ENCODE measurements around the gene CSF2RB. TPM values are rescaled to one million over a fixed set of nuclear protein-coding genes. Genes with fewer than 3 reads are reported as not detected.

Gene CSF2RB
- total RNA-seq, 4 donors from 2014 or later, result 1.2 to 9.7 (median 6.0) TPM

GRCh38 chr22:36953239-36954080 is 40.0 kb downstream of the CSF2RB start:
- 76% methylated on average over 13 of the region's 13 CpGs; no CpG with 5 or more reads in 1 of the 2 donors for WGBS, 2 donors (ENCODE audit: low coverage in 1 of 2)
- in situ Hi-C loops (cut with MboI; ENCODE audit: low pct_ligation_motif_present in 1 of 4, low pct_unique_long_range_greater_than_20kb in 1 of 4, low sequenced_read_pairs in 3 of 4), result no loop called here

GRCh38 chr22:36954251-36955014 is 41.0 kb downstream of the CSF2RB start:
- in situ Hi-C loops (cut with MboI; ENCODE audit: low pct_ligation_motif_present in 1 of 4, low pct_unique_long_range_greater_than_20kb in 1 of 4, low sequenced_read_pairs in 3 of 4) (no loop called here), intact Hi-C loops (cut with DNase I; ENCODE audit: low total_unique reads) (no loop called here)
- no peaks in the 10 kb centered on the region for H3K4me1 ChIP-seq
- H3K36me3 ChIP-seq, result no peaks in the 10 kb centered on the region
- H3K4me3 ChIP-seq, result no peak overlapping the region
- H3K27me3 ChIP-seq, result no peaks in the 10 kb centered on the region
- 49 to 52% methylated on average over 3 to 10 of the region's 10 CpGs for WGBS, 2 donors (ENCODE audit: low coverage in 1 of 2)
- no peak overlapping the region for H3K27ac ChIP-seq
- DNase-seq, result no peak
- no peaks in the 10 kb centered on the region for H3K9me3 ChIP-seq
- TF ChIP-seq CTCF (IDR thresholded peaks at IDR 0.05), result no peak
- no peak for TF ChIP-seq EP300 (IDR thresholded peaks at IDR 0.05; ENCODE audit: low read depth)
- TF ChIP-seq POLR2AphosphoS5 (IDR thresholded peaks at IDR 0.05), result no peak
- TF ChIP-seq POLR2A (IDR thresholded peaks at IDR 0.05), result no peak

More at GRCh38 chr22:36953239-36954080, 40.0 kb downstream of the CSF2RB start:
- no peak overlapping the region for H3K27ac ChIP-seq
- no peak overlapping the region for H3K4me3 ChIP-seq
- TF ChIP-seq CTCF (IDR thresholded peaks at IDR 0.05) (no peak), POLR2AphosphoS5 (IDR thresholded peaks at IDR 0.05) (no peak), EP300 (IDR thresholded peaks at IDR 0.05; ENCODE audit: low read depth) (no peak), POLR2A (IDR thresholded peaks at IDR 0.05) (no peak)
- intact Hi-C loops (cut with DNase I; ENCODE audit: low total_unique reads), result no loop called here
- H3K36me3 ChIP-seq, result no peaks in the 10 kb centered on the region
- H3K9me3 ChIP-seq, result no peaks in the 10 kb centered on the region
- no peaks in the 10 kb centered on the region for H3K4me1 ChIP-seq
- no peak for DNase-seq
- no peaks in the 10 kb centered on the region for H3K27me3 ChIP-seq

GRCh38 chr22:36955691-36956090 is 42.3 kb downstream of the CSF2RB start:
- Histone ChIP-seq H3K27me3 (no peaks in the 10 kb centered on the region), H3K27ac (no peak overlapping the region), H3K36me3 (no peaks in the 10 kb centered on the region), H3K4me3 (no peak overlapping the region), H3K9me3 (no peaks in the 10 kb centered on the region), H3K4me1 (no peaks in the 10 kb centered on the region)
- no peak for DNase-seq
- in situ Hi-C loops (cut with MboI; ENCODE audit: low pct_ligation_motif_present in 1 of 4, low pct_unique_long_range_greater_than_20kb in 1 of 4, low sequenced_read_pairs in 3 of 4), result no loop called here
- TF ChIP-seq EP300 (IDR thresholded peaks at IDR 0.05; ENCODE audit: low read depth) (no peak), POLR2AphosphoS5 (IDR thresholded peaks at IDR 0.05) (no peak), CTCF (IDR thresholded peaks at IDR 0.05) (no peak), POLR2A (IDR thresholded peaks at IDR 0.05) (no peak)
- intact Hi-C loops (cut with DNase I; ENCODE audit: low total_unique reads), result no loop called here
- WGBS, 2 donors (ENCODE audit: low coverage in 1 of 2), result 86 to 97% methylated on average over 1 of the region's 1 CpG

GRCh38 chr22:36958366-36958765 is 44.9 kb downstream of the CSF2RB start:
- Histone ChIP-seq H3K9me3 (no peaks in the 10 kb centered on the region), H3K27me3 (no peaks in the 10 kb centered on the region), H3K27ac (no peak overlapping the region), H3K4me3 (no peak overlapping the region), H3K36me3 (no peaks in the 10 kb centered on the region), H3K4me1 (no peaks in the 10 kb centered on the region)
- WGBS, 2 donors (ENCODE audit: low coverage in 1 of 2), result 60 to 71% methylated on average over 1 to 2 of the region's 2 CpGs
- intact Hi-C loops (cut with DNase I; ENCODE audit: low total_unique reads), result no loop called here
- TF ChIP-seq POLR2AphosphoS5 (IDR thresholded peaks at IDR 0.05), result no peak
- TF ChIP-seq POLR2A (IDR thresholded peaks at IDR 0.05), result no peak
- in situ Hi-C loops (cut with MboI; ENCODE audit: low pct_ligation_motif_present in 1 of 4, low pct_unique_long_range_greater_than_20kb in 1 of 4, low sequenced_read_pairs in 3 of 4), result no loop called here
- no peak for DNase-seq
